Middle frontal gyrus (tissue), 1 donor: ENCODE results near the gene BTAF1.

Source experiments
- DNase-seq: peaks from one replicate; pipeline ENCODE4 v3.0.0-alpha.2; 2015; ENCODE audit warnings: low spot score; ENCODE audit errors: extremely low spot score

BTAF1 gene

DNA sequence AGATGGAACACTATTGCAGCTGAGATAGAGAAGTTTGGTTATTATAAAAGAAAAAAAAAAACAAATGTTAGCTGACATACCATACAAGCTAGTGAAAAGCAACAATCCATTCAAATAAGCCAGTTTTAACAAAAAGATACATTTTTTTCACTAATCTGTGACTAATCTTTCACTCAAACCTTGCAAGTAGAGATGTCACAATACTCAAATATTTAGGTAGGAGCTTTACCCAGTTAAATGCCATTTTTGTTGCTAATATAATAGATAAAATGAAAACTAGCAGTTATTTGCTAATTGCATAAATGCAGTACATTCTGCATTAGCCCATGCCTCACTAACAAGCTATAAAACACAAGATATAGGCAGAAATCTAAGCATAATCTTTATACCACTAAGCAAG lies 123.6 kb downstream of the BTAF1 start:
- no peak for DNase-seq

DNA sequence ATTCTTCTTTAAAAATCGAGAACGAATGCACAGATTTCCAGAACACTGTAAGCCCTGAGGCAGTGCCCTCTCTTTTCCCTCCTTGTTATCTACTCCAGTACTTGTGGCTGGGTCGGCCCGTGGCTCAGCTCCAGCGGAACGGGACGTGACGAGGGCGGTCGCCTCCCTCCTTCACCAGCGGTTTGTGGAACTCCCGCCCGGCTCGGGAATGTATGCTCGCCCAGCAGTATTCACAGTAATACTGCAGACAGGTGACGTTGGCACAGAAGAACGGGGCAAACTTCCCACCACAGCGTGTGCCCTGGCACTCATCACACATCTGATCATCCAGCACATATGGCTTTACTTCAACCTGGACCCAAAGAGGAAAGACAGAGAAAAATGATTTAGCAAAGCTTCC lies 128.5 kb downstream of the BTAF1 start:
- no peak for DNase-seq

DNA sequence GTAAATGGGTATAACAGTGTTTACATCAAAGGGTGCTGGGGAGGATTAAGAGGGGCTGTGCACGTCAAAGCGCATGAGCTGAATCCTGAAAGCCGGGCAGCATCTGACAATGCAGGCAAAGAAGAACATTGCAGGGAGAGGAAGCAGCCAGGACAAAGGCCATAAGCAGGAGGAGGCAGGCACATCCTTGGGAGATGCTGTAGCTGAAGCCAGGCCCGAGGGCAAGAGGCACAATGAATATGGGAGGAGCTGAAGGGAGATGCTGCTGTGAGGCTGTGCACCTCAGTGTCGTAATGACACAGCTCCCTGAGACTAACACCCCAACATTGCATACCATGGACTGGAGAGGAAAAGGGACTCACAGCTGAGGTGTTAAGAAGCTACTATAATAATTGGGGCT lies 129.2 kb downstream of the BTAF1 start:
- no peak for DNase-seq

GRCh38 chr10:92054807-92055206 lies 131.2 kb downstream of the BTAF1 start:
- DNase-seq: no peak

GRCh38 chr10:92062273-92062672 lies 138.7 kb downstream of the BTAF1 start:
- no peak for DNase-seq

- DNase-seq: no peak
These were observed 140.9 kb downstream of the BTAF1 start for GRCh38 chr10:92064506-92064905.

DNA sequence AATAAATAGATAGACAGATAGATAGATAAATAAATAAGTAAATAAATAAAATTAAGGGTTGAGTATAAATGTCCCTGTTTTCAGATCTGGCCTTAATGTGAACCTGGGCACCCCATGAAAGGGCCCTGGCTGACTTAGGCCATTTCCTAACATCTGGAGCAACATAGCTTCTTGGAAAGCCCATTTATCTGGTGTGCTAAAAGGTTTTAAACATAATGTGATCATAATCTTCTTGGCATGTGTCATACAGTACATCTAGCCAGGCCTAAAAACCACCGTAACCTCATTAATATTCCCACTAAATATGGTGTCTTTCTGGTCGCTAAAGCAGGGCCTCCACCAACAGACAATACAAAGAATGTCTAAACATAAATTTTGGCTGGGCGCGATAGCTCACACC lies 142.8 kb downstream of the BTAF1 start:
- no peak for DNase-seq

- no peak for DNase-seq
These were observed 145.3 kb downstream of the BTAF1 start for GRCh38 chr10:92068900-92069299.

- no peak for DNase-seq
These were observed 150.7 kb downstream of the BTAF1 start for GRCh38 chr10:92074126-92074887.

DNA sequence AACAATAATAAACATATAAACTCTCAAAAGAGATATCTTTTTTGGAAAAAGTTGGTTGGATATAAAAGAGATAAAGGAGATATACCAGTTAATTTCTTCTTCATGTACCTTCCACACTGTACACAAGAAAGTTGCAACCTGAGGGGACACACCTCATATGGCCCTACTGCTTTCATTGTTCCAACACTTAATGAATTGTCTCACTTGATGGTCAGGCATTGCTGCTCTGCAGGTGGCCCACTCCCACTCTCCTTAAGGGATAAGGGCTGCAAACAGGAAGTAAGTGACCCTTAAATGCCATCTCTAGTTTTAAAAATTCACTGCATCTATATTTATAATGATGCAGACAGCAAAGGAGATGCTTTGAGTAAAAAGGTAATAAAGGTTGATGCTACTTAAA lies 152.3 kb downstream of the BTAF1 start:
- no peak for DNase-seq

DNA sequence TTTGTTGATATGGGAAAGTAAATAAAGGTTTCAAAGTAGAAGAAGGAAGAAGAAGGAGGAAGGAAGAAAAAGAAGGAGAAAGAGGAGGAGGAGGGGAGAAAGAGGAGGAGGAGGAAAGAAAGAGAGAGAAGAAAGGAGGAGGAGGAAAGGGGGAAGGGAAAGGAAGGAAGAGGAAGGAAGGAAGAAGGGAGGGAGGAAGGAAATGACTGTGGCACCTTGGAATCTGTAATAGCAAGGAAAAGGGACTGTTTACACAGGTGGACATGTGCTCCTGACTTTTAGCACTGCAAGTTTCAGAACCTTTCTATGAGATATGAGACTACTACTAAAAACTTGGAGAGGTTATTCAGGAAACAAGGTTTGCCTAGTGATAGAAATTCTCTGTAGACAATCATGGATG lies 153.2 kb downstream of the BTAF1 start:
- DNase-seq: no peak

DNA sequence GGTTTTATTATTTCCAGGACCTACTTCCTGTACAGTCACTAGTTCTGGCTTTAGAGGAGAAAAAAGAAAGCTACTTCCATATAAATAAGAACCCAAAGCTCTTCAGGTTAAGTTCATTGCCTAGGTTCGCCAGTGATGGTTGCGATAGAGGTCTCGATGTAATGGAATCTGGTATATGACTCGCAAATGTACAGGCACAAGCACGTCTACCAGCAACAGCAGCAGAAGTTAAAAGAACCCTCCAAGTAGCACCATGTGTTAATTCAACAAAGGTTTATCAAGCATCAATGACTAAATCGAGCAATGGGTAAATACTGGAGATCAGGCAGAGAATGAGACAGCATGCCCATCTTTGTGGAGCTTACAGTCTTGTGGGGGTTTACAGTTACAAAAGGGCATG lies 155.4 kb downstream of the BTAF1 start:
- DNase-seq: no peak
